ENCODE results near the gene ZBTB8OS.

The ZBTB8OS gene

DNA sequence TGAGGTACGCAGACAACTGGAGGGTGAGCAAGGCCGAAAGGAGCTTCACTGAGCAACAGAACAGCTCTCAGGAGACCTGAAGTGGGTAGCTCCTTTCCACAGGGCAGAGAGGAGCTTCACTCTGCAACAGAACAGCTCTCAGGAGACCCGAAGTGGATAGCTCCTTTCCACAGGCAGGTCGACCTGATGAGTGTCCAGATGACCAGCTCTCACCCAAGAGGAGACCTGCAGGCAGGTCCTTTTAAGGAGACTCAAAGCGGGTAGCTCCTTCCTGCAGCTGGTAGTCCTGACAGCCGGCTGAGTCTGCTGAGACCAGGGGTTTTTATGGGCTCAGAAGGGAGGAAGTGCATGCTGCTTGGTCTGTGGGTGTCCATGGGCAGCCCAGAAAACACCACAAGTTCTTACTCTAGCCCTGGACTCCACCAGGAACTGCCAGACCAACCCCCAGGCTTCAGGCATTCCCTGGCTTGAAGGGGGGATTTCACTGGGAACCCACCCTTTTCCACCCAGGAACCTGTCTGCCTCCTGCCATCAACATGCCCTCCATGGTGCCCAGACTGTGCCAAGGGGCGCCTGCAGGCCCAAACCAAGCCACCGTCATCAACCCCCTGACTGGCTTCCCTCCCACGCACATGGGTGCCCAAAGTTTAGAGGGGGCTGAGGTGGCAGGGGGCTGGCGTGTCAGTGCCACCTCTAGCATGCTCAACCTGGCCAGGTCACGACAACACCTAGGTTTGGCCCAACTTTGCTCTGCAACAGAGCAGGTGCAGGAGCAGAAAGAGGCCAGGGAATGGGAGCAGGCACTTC is 43.6 kb downstream of the ZBTB8OS start:
- no peak for DNase-seq

DNA sequence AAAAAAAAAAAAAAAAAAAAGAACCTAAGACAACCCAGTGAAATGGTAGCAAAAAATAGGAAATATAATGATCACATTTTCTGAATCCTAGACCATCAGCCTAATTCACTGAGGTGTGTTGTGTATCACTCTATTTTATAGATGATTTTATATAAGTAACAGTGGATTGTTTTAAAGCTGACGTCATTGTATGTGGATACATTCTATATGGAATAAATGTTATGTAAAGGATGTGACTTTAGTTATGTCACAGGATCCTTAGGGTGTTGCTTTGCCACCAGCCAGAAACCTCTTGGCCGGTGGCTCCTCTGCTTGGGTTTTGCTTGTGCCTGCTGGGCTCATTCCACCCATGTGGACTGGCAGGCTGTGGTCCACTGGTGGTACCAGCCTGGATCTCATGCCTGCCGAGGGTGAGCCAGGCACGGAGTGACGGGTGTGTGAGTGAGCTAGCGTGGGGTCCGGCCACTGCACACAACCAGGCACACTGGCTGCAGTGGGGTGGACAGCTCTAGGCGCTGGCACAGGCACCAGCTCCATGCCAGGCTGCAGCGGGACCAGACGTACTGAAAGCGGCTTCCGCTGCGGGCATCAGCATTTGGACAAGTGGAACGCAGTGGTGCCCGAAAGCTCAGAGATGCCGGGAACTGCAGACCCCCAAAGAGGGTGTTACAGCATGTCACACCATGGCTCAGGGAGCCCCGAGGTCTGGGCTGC is 44.5 kb downstream of the ZBTB8OS start:
- no peak for DNase-seq

DNA sequence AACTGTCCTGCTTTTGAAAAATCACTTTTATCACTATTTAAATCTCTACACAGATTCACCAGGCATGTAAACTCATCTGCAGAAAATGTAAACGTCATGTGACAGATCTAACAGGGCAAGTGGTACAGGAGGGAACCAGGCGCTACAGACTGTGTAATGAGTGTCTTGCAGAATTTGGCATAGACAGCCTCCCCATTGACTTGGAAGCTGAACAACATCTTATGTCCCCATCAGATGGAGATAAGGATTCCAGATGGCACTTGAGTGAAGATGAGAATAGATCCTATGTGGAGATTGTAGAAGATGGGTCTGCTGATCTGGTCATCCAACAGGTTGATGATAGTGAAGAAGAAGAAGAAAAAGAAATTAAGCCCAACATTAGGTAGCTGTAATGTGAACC is 50.3 kb downstream of the ZBTB8OS start:
- no peak for DNase-seq

DNA sequence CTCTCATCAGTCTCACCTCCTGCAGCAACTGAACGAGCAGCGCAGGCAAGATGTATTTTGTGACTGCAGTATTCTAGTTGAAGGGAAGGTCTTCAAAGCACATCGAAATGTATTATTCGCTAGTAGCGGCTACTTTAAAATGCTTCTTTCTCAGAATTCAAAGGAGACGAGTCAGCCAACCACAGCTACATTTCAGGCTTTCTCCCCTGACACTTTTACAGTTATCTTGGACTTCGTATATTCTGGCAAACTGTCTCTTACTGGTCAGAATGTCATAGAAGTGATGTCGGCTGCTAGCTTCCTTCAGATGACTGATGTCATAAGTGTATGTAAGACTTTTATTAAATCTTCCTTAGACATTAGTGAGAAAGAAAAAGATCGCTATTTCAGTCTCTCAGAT is 57.4 kb downstream of the ZBTB8OS start:
- DNase-seq = no peak

DNA sequence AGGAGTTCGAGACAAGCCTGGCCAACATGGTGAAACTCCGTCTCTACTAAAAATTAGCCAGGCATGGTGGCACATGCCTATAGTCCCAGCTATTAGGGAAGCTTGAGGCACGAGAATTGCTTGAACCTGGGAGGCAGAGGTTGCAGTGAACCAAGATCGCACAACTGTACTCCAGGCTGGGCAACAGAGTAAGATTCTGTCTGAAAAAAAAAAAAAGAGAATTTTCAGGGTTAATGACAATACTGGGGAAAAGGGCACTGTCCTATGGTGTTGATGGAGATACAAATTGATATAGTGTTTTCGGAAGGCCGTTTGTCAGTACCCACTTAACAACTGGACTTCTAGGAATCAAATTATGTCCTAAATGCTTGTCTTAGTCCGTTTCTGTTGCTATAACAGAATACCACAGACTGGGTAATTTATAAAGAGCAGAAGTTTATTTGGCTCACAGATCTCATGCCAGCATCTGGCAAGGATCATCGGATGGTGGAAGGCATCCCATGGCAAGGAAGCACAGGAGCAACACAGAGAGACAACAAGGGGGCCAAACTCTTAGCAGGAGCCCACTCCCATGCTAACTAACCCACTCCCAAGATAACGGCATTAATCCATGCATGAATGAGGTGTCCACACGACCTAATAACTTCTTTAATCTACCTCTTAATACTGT is 69.9 kb downstream of the ZBTB8OS start:
- DNase-seq = no peak
